ENCODE measurements around the gene CCDC186. TPM values are rescaled to one million over a fixed set of nuclear protein-coding genes. Genes with fewer than 3 reads are reported as not detected.
A peak's percentile ranks its signal among the peaks of the same experiment; 100 is the strongest.

Gene CCDC186
- total and polyA plus RNA-seq, 2 of the 13 experiments (the other 11 are each of a cell fraction or from before 2014, with no cell fraction given) = 4.2 to 11.8 TPM

- TF ChIP-seq ELK4 (CRISPR knock-in tag; IDR thresholded peaks at IDR 0.05; ENCODE audit: borderline replicate concordance) (no peak), SKIL (CRISPR knock-in tag; IDR thresholded peaks at IDR 0.05; ENCODE audit: borderline replicate concordance) (no peak), HDAC6 (IDR thresholded peaks at IDR 0.05; ENCODE audit: low read depth, low read length) (no peak), AHDC1 (CRISPR knock-in tag; IDR thresholded peaks at IDR 0.05; ENCODE audit: borderline replicate concordance) (no peak; the same call in 1 of the 2 replicates), ZNF224 (CRISPR knock-in tag; IDR thresholded peaks at IDR 0.05) (0 out of 2 replicates have a peak, but pooled peaks have one; percentile 13), ZFP91 (CRISPR knock-in tag; IDR thresholded peaks at IDR 0.05; ENCODE audit: borderline replicate concordance) (peak; percentile 86; the same call in 1 of the 2 replicates), POGK (CRISPR knock-in tag; conservative IDR thresholded peaks at IDR 0.05) (peak; percentile 40), ZNF772 (CRISPR knock-in tag; IDR thresholded peaks at IDR 0.05) (peak; percentile 68; the same call in 1 of the 2 replicates), ZNF839 (CRISPR knock-in tag; IDR thresholded peaks at IDR 0.05; ENCODE audit: borderline replicate concordance) (peak; percentile 25; the same call in 1 of the 2 replicates), ZMAT5 (CRISPR knock-in tag; IDR thresholded peaks at IDR 0.05; ENCODE audit: borderline replicate concordance, low read depth) (no peak), GZF1 (CRISPR knock-in tag; IDR thresholded peaks at IDR 0.05) (no peak), ZNF615 (CRISPR knock-in tag; IDR thresholded peaks at IDR 0.05; ENCODE audit: borderline replicate concordance) (0 out of 2 replicates have a peak, but pooled peaks have one; percentile 16), ZNF781 (CRISPR knock-in tag; IDR thresholded peaks at IDR 0.05; ENCODE audit: borderline replicate concordance, not compliant biosample characterization) (no peak)
Measured at GRCh38 chr10:114173921-114174694, at the start of gene CCDC186 (continued).

Measured in HepG2 (cell line).